ENCODE results near the gene STXBP4. TPM values are rescaled to one million over a fixed set of nuclear protein-coding genes. Genes with fewer than 3 reads are reported as not detected.

STXBP4 gene
- total RNA-seq, 1 experiment from 2014 or later, result 16.8 TPM

GRCh38 chr17:54969658-54970572 is 1.4 kb downstream of the STXBP4 start:
- Histone ChIP-seq H3K36me3 (ENCODE audit: control insufficient read depth, insufficient read depth, low read length) (no peaks in the 10 kb centered on the region), H3K4me3 (ENCODE audit: low read depth, low read length) (peak overlapping the region; percentile 62), H3K9me3 (no peaks in the 10 kb centered on the region), H3K27me3 (replicated peaks; ENCODE audit: control insufficient read depth, insufficient read depth, low read length) (no peaks in the 10 kb centered on the region), H3K4me1 (peaks cover 23% of the 10 kb centered on the region)
- intact Hi-C loops (cut with micrococcal nuclease; ENCODE audit: unreplicated experiment), result loop anchor here (2.0 kb wide), 1 partner anchor 69 kb away; the partner anchor contains the start of gene TOM1L1
- CTCF ChIA-PET, result interaction anchor here (0.8 kb wide), 1 partner anchor 69 kb away, joined by 4 read pairs; the partner anchor contains the start of gene TOM1L1
- TF ChIP-seq CTCF (IDR thresholded peaks at IDR 0.05; ENCODE audit: insufficient read depth in 1 of 2, low read depth in 1 of 2, low read length in 1 of 2, severe bottlenecking in 1 of 2, unreplicated experiment in 1 of 2), result no peak
- no peak overlapping the region for H3K27ac Mint-ChIP-seq (ENCODE audit: unreplicated experiment)
- no peaks in the 10 kb centered on the region for H3K4me1 Mint-ChIP-seq (ENCODE audit: low read depth, unreplicated experiment)
- no peak for DNase-seq
- no peak overlapping the region for H3K4me3 Mint-ChIP-seq (ENCODE audit: unreplicated experiment)
- H3K36me3 Mint-ChIP-seq (ENCODE audit: insufficient read depth, unreplicated experiment), result peaks cover 6% of the 10 kb centered on the region
- POLR2A ChIA-PET, result no interaction called here
- H3K9me3 Mint-ChIP-seq (ENCODE audit: unreplicated experiment), result no peaks in the 10 kb centered on the region
- H3K27me3 Mint-ChIP-seq (ENCODE audit: insufficient read depth, unreplicated experiment), result no peaks in the 10 kb centered on the region
- BruUV-seq (replicated peaks), result no TSS peak

- no peaks in the 10 kb centered on the region for H3K36me3 ChIP-seq (ENCODE audit: control insufficient read depth, insufficient read depth, low read length)
These were observed 2.6 kb downstream of the STXBP4 start for GRCh38 chr17:54971147-54971546.

GRCh38 chr17:54971901-54972300 is 3.3 kb downstream of the STXBP4 start:
- peaks cover 6% of the 10 kb centered on the region for H3K4me1 Mint-ChIP-seq (ENCODE audit: low read depth, unreplicated experiment)
- Histone ChIP-seq H3K4me3 (ENCODE audit: low read depth, low read length) (no peak overlapping the region), H3K27me3 (replicated peaks; ENCODE audit: control insufficient read depth, insufficient read depth, low read length) (no peaks in the 10 kb centered on the region), H3K36me3 (ENCODE audit: control insufficient read depth, insufficient read depth, low read length) (no peaks in the 10 kb centered on the region), H3K4me1 (peaks cover 18% of the 10 kb centered on the region), H3K9me3 (no peaks in the 10 kb centered on the region)
- CTCF ChIA-PET, result no interaction called here
- POLR2A ChIA-PET, result no interaction called here
- no peak overlapping the region for H3K27ac Mint-ChIP-seq (ENCODE audit: unreplicated experiment)
- H3K4me3 Mint-ChIP-seq (ENCODE audit: unreplicated experiment), result no peak overlapping the region
- no peaks in the 10 kb centered on the region for H3K9me3 Mint-ChIP-seq (ENCODE audit: unreplicated experiment)
- BruUV-seq (replicated peaks), result no TSS peak
- no peaks in the 10 kb centered on the region for H3K27me3 Mint-ChIP-seq (ENCODE audit: insufficient read depth, unreplicated experiment)
- intact Hi-C loops (cut with micrococcal nuclease; ENCODE audit: unreplicated experiment), result no loop called here
- DNase-seq, result no peak
- TF ChIP-seq CTCF (IDR thresholded peaks at IDR 0.05; ENCODE audit: insufficient read depth in 1 of 2, low read depth in 1 of 2, low read length in 1 of 2, severe bottlenecking in 1 of 2, unreplicated experiment in 1 of 2), result no peak
- no peaks in the 10 kb centered on the region for H3K36me3 Mint-ChIP-seq (ENCODE audit: insufficient read depth, unreplicated experiment)

More at GRCh38 chr17:54971147-54971546, 2.6 kb downstream of the STXBP4 start:
- POLR2A ChIA-PET, result no interaction called here
- CTCF ChIA-PET, result no interaction called here
- intact Hi-C loops (cut with micrococcal nuclease; ENCODE audit: unreplicated experiment), result no loop called here
- Histone ChIP-seq H3K4me3 (ENCODE audit: low read depth, low read length) (no peak overlapping the region), H3K27me3 (replicated peaks; ENCODE audit: control insufficient read depth, insufficient read depth, low read length) (no peaks in the 10 kb centered on the region), H3K4me1 (peaks cover 23% of the 10 kb centered on the region), H3K9me3 (no peaks in the 10 kb centered on the region)
- Mint-ChIP-seq H3K36me3 (ENCODE audit: insufficient read depth, unreplicated experiment) (no peaks in the 10 kb centered on the region), H3K4me1 (ENCODE audit: low read depth, unreplicated experiment) (peaks cover 6% of the 10 kb centered on the region), H3K9me3 (ENCODE audit: unreplicated experiment) (no peaks in the 10 kb centered on the region), H3K4me3 (ENCODE audit: unreplicated experiment) (no peak overlapping the region), H3K27me3 (ENCODE audit: insufficient read depth, unreplicated experiment) (no peaks in the 10 kb centered on the region), H3K27ac (ENCODE audit: unreplicated experiment) (no peak overlapping the region)
- BruUV-seq (replicated peaks), result no TSS peak
- TF ChIP-seq CTCF (IDR thresholded peaks at IDR 0.05; ENCODE audit: insufficient read depth in 1 of 2, low read depth in 1 of 2, low read length in 1 of 2, severe bottlenecking in 1 of 2, unreplicated experiment in 1 of 2), result no peak
- DNase-seq, result no peak

Data from Caco-2 (cell line).